HG03103 (cell line): ENCODE measurements around the gene TUB.

Experiments
- ATAC-seq: cut with Tn5 transposase; IDR thresholded peaks from one replicate; pipeline ENCODE4 v1.9.1; 2021; ENCODE audit warnings: low read depth; ENCODE audit not compliant: unreplicated experiment

Gene TUB

DNA sequence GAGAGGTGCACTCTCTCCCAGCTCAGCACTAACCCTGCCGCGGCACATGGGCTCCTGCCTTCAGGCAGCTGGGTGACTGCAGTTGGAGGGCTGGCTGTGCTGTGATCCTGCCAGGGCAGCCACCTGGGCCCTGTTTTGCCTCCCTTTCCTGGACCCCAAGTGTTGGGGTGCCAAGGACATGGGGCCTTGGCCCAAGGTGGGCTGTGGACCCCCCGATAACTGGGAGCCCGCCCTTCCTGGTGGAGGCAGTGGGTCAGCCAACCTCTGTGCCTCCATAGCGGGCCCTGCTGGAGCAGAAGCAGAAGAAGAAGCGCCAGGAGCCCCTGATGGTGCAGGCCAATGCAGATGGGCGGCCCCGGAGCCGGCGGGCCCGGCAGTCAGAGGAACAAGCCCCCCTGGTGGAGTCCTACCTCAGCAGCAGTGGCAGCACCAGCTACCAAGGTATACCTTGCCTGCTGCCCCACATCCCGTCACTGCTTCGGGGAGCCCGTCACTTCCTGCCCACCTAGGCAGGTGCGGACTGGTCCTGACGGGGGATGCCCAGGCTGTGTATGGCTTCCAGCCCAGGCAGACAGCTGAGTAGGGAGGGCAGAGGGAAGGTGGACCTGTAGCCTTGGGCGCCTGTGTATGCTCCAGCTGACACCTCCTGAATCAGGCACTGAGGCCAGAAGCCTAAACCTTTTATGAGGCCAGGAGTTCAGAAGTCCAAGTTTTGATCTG, 8.9 kb downstream of the TUB start:
- ATAC-seq: no peak

DNA sequence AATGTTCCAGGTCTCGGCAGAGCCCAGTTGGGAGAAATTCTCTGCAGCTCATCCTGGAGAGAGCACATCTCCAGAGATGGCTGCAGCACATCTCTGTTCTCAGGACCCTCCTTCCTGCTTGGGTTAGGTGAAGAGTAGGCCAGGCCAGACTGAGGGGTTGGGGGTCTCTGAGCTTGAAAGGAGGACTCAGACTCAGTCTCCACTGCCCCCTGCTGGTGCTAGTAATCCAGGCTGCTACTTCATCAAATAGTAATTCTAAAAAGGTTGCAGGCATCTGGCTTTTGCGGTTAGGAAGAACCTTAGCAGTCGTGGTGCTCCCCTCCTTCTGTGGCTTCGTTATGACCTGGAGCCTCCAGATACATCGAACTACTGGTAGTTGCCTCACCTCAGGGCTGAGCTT, 9.7 kb downstream of the TUB start:
- no peak for ATAC-seq

DNA sequence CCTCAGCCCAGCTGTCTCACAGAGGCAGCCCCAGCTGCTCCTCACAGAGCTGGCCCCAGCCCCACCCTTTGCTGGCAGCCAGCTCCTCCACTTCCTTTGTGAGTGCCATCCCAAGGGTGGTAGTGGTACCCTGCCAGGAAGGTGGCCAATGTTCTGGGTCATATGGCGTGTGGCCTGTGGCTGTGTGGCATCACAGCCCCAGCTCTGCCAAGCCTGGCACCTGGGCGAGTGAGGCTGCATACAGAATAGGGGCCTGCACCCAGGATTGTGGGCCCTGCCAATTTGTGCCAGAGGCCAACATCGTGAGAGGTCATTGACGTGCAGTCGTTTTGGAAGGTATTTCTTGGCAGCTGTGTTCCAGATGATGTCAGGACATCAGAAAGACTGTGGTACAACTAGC, 10.7 kb downstream of the TUB start:
- ATAC-seq: no peak

DNA sequence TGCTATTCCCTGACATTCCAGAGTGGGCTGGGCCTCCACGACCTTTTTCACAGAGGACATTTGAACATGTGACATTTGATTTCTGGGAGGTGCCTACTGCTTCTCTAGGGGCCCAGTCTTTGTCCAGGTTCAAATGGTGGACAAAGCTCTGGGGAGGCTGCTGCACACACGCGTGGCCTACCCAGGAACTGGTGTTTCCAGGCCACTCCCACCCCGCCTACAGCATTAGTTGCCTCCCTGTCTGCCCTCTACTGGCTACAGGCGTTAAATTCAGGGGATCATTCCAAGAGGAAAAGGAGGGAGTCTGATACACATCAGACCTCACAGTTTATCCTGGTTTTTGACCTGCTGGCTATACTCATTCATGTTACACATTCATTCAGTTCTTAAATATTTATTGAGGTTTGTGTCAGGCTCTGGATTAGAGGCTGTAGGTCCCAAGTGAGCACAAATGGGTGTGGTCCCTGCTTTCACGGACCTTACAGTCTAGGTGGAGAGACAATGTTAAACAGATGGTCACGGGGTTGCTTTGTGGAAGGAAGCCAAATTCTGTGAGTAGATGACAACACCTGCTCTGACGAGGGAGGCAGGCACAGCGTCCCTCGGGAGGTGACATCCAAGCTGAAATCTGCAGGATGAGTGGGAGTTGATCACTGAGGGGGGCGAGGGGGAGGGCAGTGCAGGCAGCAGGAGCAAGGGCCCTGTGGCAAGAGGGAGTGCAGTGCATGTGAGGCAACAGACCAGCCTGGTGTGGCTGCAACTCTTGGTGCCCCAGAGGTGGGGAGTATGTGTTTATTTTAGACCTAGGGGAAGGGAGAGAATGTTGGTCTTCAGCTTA, 11.8 kb downstream of the TUB start:
- peak; percentile 77 for ATAC-seq

DNA sequence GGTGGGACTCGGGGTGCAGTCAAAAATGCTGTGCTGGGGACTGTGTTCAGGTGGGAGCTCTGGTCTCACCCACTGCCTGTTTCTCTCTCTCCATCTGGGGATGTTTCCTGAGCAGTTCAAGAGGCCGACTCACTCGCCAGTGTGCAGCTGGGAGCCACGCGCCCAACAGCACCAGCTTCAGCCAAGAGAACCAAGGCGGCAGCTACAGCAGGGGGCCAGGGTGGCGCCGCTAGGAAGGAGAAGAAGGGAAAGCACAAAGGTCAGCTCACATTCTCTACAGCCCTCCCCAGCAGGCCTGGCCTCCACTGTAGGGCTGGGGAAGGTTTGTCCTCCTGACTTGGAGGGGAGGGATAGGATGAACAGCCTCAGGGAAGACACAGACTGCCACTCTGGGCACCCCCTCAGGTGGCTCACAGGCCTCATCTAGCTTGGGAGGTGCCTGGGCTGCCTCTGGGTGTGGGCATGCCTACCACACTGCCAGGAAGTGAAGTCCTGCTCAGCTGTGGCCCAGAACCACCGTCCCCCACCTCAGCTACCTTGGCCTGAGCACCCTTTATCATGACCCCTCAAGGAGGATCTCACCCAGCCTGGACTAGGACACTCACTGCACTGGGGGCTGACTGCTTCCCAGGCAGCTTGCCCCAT, 13.0 kb downstream of the TUB start:
- no peak for ATAC-seq

DNA sequence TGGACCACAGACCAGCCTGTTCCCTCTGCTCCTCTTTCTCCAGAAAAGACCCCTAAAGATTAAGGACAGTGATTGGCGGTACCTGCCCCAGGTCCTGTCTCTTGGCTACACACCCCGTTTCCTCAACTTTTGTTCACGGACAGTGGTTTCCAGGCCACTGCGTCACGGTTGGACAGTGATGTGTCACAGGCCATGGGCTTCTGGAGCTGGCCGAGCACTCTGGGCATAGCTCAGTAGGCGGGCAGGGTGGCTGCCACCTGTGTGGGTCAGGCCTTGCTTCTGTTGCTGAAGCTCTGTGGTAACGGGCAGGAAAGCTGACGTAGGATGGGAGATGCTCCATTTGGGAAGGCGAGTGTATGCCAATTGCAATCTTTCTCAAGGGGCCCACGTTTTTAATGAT, 13.6 kb downstream of the TUB start:
- ATAC-seq: no peak

DNA sequence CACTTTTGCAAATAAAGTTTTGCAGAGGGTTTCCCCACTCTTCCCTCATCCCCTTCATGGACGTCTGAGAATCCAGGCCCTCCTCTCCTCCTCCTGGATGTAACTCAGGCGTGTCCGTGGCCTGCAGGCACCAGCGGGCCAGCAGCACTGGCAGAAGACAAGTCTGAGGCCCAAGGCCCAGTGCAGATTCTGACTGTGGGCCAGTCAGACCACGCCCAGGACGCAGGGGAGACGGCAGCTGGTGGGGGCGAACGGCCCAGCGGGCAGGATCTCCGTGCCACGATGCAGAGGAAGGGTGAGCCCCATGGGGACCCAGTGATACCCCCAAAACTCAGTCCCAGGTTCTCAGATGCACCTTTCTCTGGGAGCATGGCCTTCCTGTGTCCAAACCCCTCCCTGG, 14.4 kb downstream of the TUB start:
- ATAC-seq: no peak

DNA sequence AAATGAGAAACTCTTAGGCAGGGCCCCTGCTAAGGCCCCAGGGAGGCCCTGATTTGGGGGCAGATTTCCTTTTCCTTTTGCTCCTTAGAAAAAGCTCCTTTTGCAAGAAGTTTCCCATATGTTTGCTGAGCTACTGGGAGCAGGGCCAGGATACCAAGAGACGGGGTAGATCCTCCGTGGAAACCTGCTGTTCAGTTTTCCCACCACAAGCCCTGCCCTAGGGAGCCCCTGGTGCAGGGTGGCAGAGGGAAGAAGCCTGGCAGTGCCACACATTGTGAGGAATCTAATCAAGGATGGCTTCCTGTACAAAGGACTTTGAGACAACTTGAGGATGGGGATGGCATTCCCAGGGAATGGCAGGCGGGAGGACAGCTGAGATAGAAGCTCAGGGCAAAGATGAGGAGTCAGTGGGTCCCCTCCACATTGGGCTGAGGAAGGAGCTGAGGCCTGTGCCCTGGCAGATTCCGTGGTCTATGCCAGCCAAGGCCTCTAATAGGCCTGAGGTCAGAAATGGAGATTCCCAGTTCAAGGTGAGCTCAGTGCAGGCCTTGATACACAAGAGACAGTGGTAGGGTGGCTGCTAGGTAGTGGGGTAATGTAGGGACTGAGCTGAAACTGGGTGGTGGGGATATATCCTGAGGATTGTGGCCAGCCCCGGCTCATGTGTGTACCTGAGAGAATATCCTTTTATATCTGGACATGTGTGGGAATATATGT, 15.0 kb downstream of the TUB start:
- no peak for ATAC-seq

DNA sequence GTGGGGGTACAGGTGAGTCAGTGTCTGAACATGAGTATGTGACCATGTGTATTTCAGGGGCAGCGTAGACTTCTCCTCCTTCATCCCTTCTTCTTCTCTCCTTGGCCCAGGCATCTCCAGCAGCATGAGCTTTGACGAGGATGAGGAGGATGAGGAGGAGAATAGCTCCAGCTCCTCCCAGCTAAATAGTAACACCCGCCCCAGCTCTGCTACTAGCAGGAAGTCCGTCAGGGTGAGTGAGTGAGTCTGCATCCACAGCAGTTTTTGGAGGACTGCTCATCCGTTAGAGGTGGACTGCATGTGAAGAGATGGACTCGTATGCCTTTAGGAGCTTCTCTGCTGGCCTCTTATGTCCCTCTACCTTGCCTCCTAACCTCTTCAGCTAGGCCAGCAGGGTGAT, 15.6 kb downstream of the TUB start:
- ATAC-seq: no peak

DNA sequence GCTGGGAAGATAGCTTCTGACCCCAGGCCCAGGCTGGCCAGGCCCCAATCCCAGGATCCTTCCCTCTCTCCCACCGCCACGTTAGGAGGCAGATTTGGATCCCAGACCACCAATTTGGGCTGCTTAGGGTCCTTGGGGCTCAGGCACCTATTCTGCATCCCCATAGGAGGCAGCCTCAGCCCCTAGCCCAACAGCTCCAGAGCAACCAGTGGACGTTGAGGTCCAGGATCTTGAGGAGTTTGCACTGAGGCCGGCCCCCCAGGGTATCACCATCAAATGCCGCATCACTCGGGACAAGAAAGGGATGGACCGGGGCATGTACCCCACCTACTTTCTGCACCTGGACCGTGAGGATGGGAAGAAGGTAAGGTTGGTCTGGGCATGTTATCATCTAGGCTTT, 16.1 kb downstream of the TUB start:
- ATAC-seq: no peak

DNA sequence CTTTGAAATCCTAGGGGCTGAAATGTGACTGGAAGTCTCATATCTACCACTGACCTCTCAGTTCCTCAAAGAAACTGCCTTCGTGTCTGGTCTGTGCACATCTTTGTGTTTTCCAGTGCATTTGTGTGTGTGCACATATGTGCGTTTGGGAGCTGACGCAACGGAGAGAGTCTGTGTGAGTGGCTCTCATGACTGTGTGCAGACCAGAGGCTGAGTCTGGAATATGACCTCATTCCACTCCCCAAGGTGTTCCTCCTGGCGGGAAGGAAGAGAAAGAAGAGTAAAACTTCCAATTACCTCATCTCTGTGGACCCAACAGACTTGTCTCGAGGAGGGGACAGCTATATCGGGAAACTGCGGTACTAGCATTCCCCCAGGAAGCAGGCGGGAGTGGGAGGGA, 16.5 kb downstream of the TUB start:
- no peak for ATAC-seq

DNA sequence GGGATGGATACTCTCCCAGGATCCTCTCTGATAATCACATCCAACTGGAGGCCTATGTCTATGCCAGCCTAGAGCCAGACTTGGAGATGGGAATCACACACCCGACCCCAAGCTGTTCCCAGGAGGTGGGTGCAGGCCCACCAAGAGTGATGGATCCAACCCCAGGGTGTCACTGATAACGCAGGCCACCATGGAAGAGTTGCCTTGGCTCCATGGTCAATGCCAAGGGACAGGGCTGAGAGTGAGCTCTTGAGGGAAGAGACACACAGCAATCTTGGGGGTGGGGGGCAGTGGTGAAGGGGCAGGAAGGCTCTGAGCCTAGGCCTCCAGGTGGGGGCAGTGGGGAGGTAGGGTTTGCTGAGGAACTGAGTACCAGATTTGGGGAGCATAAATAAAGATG, 16.9 kb downstream of the TUB start:
- ATAC-seq: no peak

DNA sequence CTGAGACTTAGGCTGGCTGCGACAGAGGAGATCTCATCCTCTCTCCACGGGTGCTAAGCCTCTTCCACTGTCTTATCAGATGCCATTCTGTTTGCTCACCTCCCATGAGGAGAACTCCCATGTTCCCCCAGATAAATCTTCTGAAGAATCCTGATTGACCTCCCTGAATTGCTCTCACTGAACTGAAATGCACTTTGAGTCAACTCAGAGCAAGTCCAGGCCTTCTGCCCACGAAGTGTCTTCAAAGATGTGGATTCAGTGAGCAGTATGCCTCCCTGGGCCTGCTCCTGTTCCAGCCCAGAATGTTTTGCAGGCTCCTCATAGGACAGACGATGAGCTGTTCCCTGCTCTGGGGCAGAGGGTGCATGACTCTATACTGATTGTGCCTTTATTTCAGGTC, 17.4 kb downstream of the TUB start:
- no peak for ATAC-seq

DNA sequence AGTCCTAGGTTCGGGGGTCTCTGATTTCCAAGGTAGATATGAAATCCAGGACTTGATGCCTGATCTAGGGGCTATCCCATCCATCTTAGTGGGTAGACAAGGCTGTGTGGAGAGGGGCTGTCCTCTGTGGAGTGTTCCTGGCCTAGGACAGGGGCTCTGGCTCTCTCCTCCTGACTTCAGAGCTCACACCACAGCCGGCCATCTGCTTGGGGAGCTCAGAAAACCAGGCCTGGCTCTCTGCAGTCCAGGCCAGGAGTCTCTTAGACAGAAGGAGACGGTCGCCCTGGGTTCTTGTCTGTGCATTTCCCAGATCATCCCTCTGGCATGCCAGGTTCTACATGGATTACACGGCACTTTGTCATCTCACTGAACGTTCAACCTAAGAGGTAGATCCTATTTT, 17.9 kb downstream of the TUB start:
- ATAC-seq: no peak

DNA sequence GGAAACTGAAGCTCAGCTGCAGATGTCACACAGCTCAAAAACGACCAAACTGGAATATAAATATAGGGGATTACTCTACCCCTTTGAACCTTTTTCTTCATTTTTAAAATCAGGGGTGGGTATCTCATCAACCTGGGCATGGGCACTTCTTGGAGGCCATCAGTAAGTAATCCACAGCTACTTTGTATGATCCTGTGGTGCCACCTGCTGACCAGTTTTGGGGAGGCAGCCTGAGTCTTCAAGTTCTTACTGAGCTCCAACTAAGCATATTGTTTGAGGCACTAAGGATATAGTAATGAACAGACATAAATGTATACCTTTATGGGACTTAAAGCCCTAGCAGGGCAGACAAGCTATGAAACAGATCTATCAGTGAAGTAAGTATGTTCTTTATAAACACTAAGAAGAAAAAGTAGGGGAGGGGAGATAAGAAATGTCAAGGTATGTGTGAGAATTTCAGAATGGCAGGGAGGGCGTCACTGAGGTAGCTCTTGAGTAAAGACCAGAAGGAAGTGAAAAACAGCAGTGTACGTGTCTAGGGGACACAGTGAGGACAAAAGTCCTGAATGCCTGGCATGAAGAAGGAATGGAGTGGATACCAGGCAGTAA, 18.4 kb downstream of the TUB start:
- ATAC-seq: no peak

DNA sequence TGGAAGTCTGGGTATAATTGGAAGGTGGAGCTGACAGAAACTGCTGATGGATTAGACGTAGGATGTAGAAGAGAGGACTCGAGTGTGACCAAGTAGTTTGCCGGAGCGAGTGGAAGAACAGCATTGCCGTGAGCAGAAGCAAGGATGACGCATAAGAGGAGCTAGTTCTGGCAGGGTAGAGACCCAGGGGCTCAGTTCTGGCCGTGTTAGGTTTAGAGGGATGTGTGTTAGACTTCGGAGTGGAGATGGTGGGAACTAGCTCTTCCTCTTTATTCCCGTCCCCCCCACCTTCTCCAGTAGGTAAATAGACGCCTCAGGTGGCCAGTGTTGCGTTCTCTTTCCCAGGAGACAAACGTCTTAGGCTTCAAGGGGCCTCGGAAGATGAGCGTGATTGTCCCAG, 19.1 kb downstream of the TUB start:
- ATAC-seq: no peak

DNA sequence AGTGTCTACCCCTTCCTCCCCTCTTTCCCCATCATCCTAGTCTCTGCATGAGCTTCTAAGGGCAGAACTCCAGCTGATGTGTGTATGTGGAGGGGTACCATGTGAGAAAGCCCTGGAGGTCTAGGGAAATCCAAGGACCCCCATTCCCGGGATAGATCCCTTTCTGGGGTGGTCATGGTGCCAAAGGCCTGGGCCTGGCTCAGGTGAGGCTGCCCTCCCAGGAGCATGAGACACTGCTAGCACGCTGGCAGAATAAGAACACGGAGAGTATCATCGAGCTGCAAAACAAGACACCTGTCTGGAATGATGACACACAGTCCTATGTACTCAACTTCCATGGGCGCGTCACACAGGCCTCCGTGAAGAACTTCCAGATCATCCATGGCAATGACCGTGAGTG, 19.6 kb downstream of the TUB start:
- no peak for ATAC-seq

DNA sequence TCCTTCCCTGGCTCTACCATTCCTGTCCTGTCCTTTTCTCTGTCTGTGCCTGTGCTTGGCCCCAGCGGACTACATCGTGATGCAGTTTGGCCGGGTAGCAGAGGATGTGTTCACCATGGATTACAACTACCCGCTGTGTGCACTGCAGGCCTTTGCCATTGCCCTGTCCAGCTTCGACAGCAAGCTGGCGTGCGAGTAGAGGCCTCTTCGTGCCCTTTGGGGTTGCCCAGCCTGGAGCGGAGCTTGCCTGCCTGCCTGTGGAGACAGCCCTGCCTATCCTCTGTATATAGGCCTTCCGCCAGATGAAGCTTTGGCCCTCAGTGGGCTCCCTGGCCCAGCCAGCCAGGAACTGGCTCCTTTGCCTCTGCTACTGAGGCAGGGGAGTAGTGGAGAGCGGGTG, 20.4 kb downstream of the TUB start:
- ATAC-seq: no peak

DNA sequence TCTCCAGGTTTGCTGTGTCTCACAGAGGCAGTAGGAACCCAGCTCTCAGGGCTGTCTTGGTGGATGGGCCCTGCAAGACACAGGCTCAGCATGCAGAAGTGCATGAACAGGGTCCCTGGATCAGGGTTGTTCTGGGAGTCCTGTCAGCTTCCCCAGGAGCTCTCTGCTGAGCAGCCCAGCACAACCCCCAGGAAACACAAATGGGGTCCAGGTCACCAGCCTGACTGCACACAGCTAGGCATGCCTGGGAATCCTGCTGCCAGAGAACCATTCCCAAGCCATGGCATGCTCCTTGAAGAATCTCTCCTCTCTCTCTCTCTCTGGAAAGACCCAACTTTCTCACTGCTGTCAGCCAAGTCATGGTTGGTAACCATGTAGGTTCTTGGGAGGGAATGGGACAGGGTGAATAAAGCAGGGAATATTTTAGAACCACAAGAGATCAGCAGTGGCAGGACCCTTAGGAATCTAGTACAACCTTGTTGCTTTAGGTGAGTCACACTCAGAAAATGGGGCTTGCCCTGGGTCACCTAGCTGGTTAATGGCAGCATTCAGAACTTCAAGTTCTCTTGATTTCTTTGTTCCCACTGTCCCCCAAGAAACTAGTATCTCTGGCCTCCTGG, 21.4 kb downstream of the TUB start:
- no peak for ATAC-seq

DNA sequence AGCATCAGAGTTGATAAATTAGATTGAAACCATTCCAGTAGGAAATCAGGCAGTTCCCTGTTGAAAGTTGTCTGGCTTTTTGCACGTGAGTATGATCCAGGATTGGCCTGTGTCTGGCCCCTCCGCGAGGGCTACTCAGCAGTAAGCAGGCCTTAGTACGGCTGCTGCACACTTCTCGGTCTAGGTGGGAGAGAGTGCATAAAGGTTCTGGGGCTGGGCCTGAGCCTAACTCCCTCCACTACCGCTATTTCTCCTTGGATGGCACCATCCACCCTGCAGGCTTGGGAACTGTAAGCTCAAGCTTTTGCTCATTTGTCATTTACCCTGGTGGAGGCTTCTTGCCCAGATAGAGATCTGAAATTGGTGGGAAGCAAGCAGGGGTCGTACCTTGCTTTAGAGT, 22.0 kb downstream of the TUB start:
- ATAC-seq: no peak
